ENCODE measurements around the gene ZNF500. TPM values are rescaled to one million over a fixed set of nuclear protein-coding genes. Genes with fewer than 3 reads are reported as not detected.
"Not testable (repeated sequence)": the region's sequence is repeated elsewhere in the genome, so short reads cannot be mapped to it uniquely, and the experiment has no call there.

Gene ZNF500
- total RNA-seq, 1 experiment from 2014 or later, result 10.4 TPM

- ChIA-PET POLR2A (ENCODE audit: unreplicated experiment) (no interaction called here), CTCF (no interaction called here)
- intact Hi-C loops (cut with micrococcal nuclease), result no loop called here
- Histone ChIP-seq H3K9me3 (ENCODE audit: low read length) (no peaks in the 10 kb centered on the region), H3K4me3 (ENCODE audit: low read length) (no peak overlapping the region), H3K4me1 (ENCODE audit: insufficient read depth, low read length) (no peaks in the 10 kb centered on the region), H2AFZ (ENCODE audit: low read length) (no peak overlapping the region), H3K4me2 (ENCODE audit: low read length) (no peak overlapping the region), H4K20me1 (ENCODE audit: low read length) (no peaks in the 10 kb centered on the region), H3K36me3 (ENCODE audit: low read depth, low read length) (no peaks in the 10 kb centered on the region), H3K27me3 (ENCODE audit: low read length) (no peaks in the 10 kb centered on the region), H3F3A (ENCODE audit: low read length, unreplicated experiment) (no peaks in the 10 kb centered on the region), H3K9me2 (replicated peaks; ENCODE audit: low read length) (no peaks in the 10 kb centered on the region), H3K27ac (ENCODE audit: low read length) (no peak overlapping the region), H3K79me2 (ENCODE audit: low read length) (no peaks in the 10 kb centered on the region), H3K9ac (ENCODE audit: low read length) (no peak overlapping the region)
- TF ChIP-seq EZH2phosphoT487 (IDR thresholded peaks at IDR 0.05; ENCODE audit: borderline replicate concordance, low read length) (no peak), CTCF (conservative IDR thresholded peaks at IDR 0.05; ENCODE audit: low read depth, low read length) (no peak), EZH2 (IDR thresholded peaks at IDR 0.05; ENCODE audit: low read length, unreplicated experiment) (no peak)
- DNase-seq, result no peak
- BruUV-seq (replicated peaks), result no TSS peak
- no peak for ATAC-seq
Measured at GRCh38 chr16:4745274-4745569, 21.7 kb downstream of the ZNF500 start.

GRCh38 chr16:4744555-4745273 is 22.2 kb downstream of the ZNF500 start:
- Histone ChIP-seq H3K9ac (ENCODE audit: low read length) (no peak overlapping the region), H3K79me2 (ENCODE audit: low read length) (no peaks in the 10 kb centered on the region), H3F3A (ENCODE audit: low read length, unreplicated experiment) (no peaks in the 10 kb centered on the region), H3K36me3 (ENCODE audit: low read depth, low read length) (no peaks in the 10 kb centered on the region), H3K4me2 (ENCODE audit: low read length) (no peak overlapping the region), H3K4me3 (ENCODE audit: low read length) (no peak overlapping the region), H3K27ac (ENCODE audit: low read length) (no peak overlapping the region), H3K27me3 (ENCODE audit: low read length) (no peaks in the 10 kb centered on the region), H3K4me1 (ENCODE audit: insufficient read depth, low read length) (no peaks in the 10 kb centered on the region), H2AFZ (ENCODE audit: low read length) (no peak overlapping the region), H4K20me1 (ENCODE audit: low read length) (no peaks in the 10 kb centered on the region), H3K9me3 (ENCODE audit: low read length) (no peaks in the 10 kb centered on the region), H3K9me2 (replicated peaks; ENCODE audit: low read length) (no peaks in the 10 kb centered on the region)
- CTCF ChIA-PET, result no interaction called here
- POLR2A ChIA-PET (ENCODE audit: unreplicated experiment), result no interaction called here
- no peak for DNase-seq
- TF ChIP-seq EZH2 (IDR thresholded peaks at IDR 0.05; ENCODE audit: low read length, unreplicated experiment), result no peak
- TF ChIP-seq EZH2phosphoT487 (IDR thresholded peaks at IDR 0.05; ENCODE audit: borderline replicate concordance, low read length), result no peak
- no peak for TF ChIP-seq CTCF (conservative IDR thresholded peaks at IDR 0.05; ENCODE audit: low read depth, low read length)
- ATAC-seq, result no peak
- intact Hi-C loops (cut with micrococcal nuclease), result no loop called here
- no TSS peak for BruUV-seq (replicated peaks)

GRCh38 chr16:4743226-4743878 is 23.6 kb downstream of the ZNF500 start:
- no peak overlapping the region for H3K4me3 ChIP-seq (ENCODE audit: low read length)

GRCh38 chr16:4738370-4738769 is 28.6 kb downstream of the ZNF500 start:
- H3K9me3 ChIP-seq (ENCODE audit: low read length); H3K4me1 ChIP-seq (ENCODE audit: insufficient read depth, low read length); H3K9me2 ChIP-seq (replicated peaks; ENCODE audit: low read length); H3K4me3 ChIP-seq (ENCODE audit: low read length); H3K27ac ChIP-seq (ENCODE audit: low read length); H3F3A ChIP-seq (ENCODE audit: low read length, unreplicated experiment); H3K9ac ChIP-seq (ENCODE audit: low read length); H3K79me2 ChIP-seq (ENCODE audit: low read length); H4K20me1 ChIP-seq (ENCODE audit: low read length); H3K36me3 ChIP-seq (ENCODE audit: low read depth, low read length); ATAC-seq; BruUV-seq (replicated peaks); H2AFZ ChIP-seq (ENCODE audit: low read length); H3K4me2 ChIP-seq (ENCODE audit: low read length); CTCF ChIA-PET; DNase-seq; H3K27me3 ChIP-seq (ENCODE audit: low read length); POLR2A ChIA-PET (ENCODE audit: unreplicated experiment): not testable (repeated sequence)
- intact Hi-C loops (cut with micrococcal nuclease), result loop anchor here (10.0 kb wide), 1 partner anchor 206 kb away; no protein-coding TSS in a partner anchor

More at GRCh38 chr16:4743226-4743878, 23.6 kb downstream of the ZNF500 start:
- Histone ChIP-seq H3K9me2 (replicated peaks; ENCODE audit: low read length) (no peaks in the 10 kb centered on the region), H3K27me3 (ENCODE audit: low read length) (no peaks in the 10 kb centered on the region), H4K20me1 (ENCODE audit: low read length) (no peaks in the 10 kb centered on the region), H2AFZ (ENCODE audit: low read length) (no peak overlapping the region), H3K36me3 (ENCODE audit: low read depth, low read length) (no peaks in the 10 kb centered on the region), H3F3A (ENCODE audit: low read length, unreplicated experiment) (no peaks in the 10 kb centered on the region), H3K4me2 (ENCODE audit: low read length) (no peak overlapping the region), H3K27ac (ENCODE audit: low read length) (no peak overlapping the region), H3K9ac (ENCODE audit: low read length) (no peak overlapping the region), H3K9me3 (ENCODE audit: low read length) (no peaks in the 10 kb centered on the region), H3K79me2 (ENCODE audit: low read length) (no peaks in the 10 kb centered on the region), H3K4me1 (ENCODE audit: insufficient read depth, low read length) (no peaks in the 10 kb centered on the region)
- no peak for TF ChIP-seq CTCF (conservative IDR thresholded peaks at IDR 0.05; ENCODE audit: low read depth, low read length)
- no peak for TF ChIP-seq EZH2 (IDR thresholded peaks at IDR 0.05; ENCODE audit: low read length, unreplicated experiment)
- TF ChIP-seq EZH2phosphoT487 (IDR thresholded peaks at IDR 0.05; ENCODE audit: borderline replicate concordance, low read length), result no peak
- POLR2A ChIA-PET (ENCODE audit: unreplicated experiment), result no interaction called here
- intact Hi-C loops (cut with micrococcal nuclease), result no loop called here
- DNase-seq, result no peak
- CTCF ChIA-PET, result no interaction called here
- BruUV-seq (replicated peaks), result no TSS peak
- no peak for ATAC-seq
